Smooth muscle cell (in vitro differentiated cells): ENCODE data around the gene SND1. TPM values are rescaled to one million over a fixed set of nuclear protein-coding genes. Genes with fewer than 3 reads are reported as not detected.

Experiments
- DNase-seq: peaks from one replicate; lab custom pipeline; 2025; ENCODE audit not compliant: unreplicated experiment; lab: John Stamatoyannopoulos, UW
- H2AFZ ChIP-seq: fragments of 200-600 bp; sonication (generic); 2 replicates; pipeline ENCODE4 v1.6.0; 2016; ENCODE audit warnings: antibody characterized with exemption, low read depth, mild to moderate bottlenecking
- H3F3A ChIP-seq: fragments of 200-600 bp; sonication (generic); 2 replicates; pipeline ENCODE4 v1.6.0; 2017; ENCODE audit warnings: antibody characterized with exemption, low read depth
- H3K27ac ChIP-seq: fragments of 200-600 bp; sonication (generic); 2 replicates; pipeline ENCODE4 v1.5.1; 2016; ENCODE audit warnings: low read depth, mild to moderate bottlenecking
- H3K27me3 ChIP-seq: fragments of 200-600 bp; sonication (generic); 2 replicates; pipeline ENCODE4 v1.6.1; 2016; ENCODE audit warnings: low read depth, mild to moderate bottlenecking
- H3K36me3 ChIP-seq: fragments of 200-600 bp; sonication (generic); 2 replicates; pipeline ENCODE4 v1.5.1; 2016; ENCODE audit warnings: low read depth
- H3K4me1 ChIP-seq: fragments of 200-600 bp; sonication (generic); 2 replicates; pipeline ENCODE4 v1.5.1; 2016; ENCODE audit warnings: low read depth
- H3K4me2 ChIP-seq: fragments of 200-600 bp; sonication (generic); 2 replicates; pipeline ENCODE4 v1.6.0; 2016; ENCODE audit warnings: mild to moderate bottlenecking
- H3K4me3 ChIP-seq: fragments of 200-600 bp; sonication (generic); 2 replicates; pipeline ENCODE4 v1.5.1; 2016; ENCODE audit warnings: mild to moderate bottlenecking
- H3K79me2 ChIP-seq: fragments of 200-600 bp; sonication (generic); 2 replicates; pipeline ENCODE4 v1.6.0; 2016; ENCODE audit warnings: low read depth, mild to moderate bottlenecking
- H3K9ac ChIP-seq: fragments of 200-600 bp; sonication (generic); 2 replicates; pipeline ENCODE4 v1.6.0; 2016; ENCODE audit warnings: low read depth
- H3K9me3 ChIP-seq: fragments of 200-600 bp; sonication (generic); replicated peaks from 2 replicates; pipeline ENCODE4 v1.5.1; 2016; ENCODE audit warnings: low read depth
- H4K20me1 ChIP-seq: fragments of 200-600 bp; sonication (generic); 2 replicates; pipeline ENCODE4 v1.6.0; 2016; ENCODE audit warnings: low read depth
- CTCF ChIP-seq: fragments of 200-600 bp; sonication (generic); IDR thresholded peaks from 2 replicates; pipeline ENCODE4 v1.5.1; 2017; ENCODE audit warnings: borderline replicate concordance, mild to moderate bottlenecking, antibody characterized with exemption; ENCODE audit not compliant: insufficient read depth, poor library complexity, severe bottlenecking
- WGBS: methylation state at CpG from one replicate; pipeline ENCODE4 v1.1.7; 2016; ENCODE audit warnings: low lambda C conversion rate; 5-methylcytosine and 5-hydroxymethylcytosine counted together
- polyA plus RNA-seq: library from polyadenylated mRNA; unstranded; fragments of >200 nt; fragmentation: Nextera tagmentation; extraction: Ambion mirVana; gene quantifications from 2 replicates; pipeline ENCODE4 v1.2.1, GENCODE V29; 2016
- total RNA-seq: library from RNA; depleted of rRNA; stranded (reverse); fragments of >200 nt; gene quantifications from 2 replicates; pipeline ENCODE4 v1.2.3, GENCODE V29; 2014

The SND1 gene
- total and polyA plus RNA-seq, 2 experiments from 2014 or later: 129 to 136 TPM

GRCh38 chr7:127863082-127863481, 211.1 kb downstream of the SND1 start:
- WGBS: 96% methylated on average over 3 of the region's 3 CpGs
- Histone ChIP-seq H3K4me3 (no peak overlapping the region), H3K27ac (no peak overlapping the region), H4K20me1 (peaks cover 100% of the 10 kb centered on the region), H3K4me1 (no peaks in the 10 kb centered on the region), H3K9ac (no peak overlapping the region), H3K27me3 (no peaks in the 10 kb centered on the region), H3K9me3 (no peaks in the 10 kb centered on the region), H3K79me2 (peaks cover 13% of the 10 kb centered on the region), H3F3A (no peaks in the 10 kb centered on the region), H3K36me3 (no peaks in the 10 kb centered on the region), H2AFZ (no peak overlapping the region), H3K4me2 (no peak overlapping the region)
- no peak for DNase-seq
- TF ChIP-seq CTCF: no peak

DNA sequence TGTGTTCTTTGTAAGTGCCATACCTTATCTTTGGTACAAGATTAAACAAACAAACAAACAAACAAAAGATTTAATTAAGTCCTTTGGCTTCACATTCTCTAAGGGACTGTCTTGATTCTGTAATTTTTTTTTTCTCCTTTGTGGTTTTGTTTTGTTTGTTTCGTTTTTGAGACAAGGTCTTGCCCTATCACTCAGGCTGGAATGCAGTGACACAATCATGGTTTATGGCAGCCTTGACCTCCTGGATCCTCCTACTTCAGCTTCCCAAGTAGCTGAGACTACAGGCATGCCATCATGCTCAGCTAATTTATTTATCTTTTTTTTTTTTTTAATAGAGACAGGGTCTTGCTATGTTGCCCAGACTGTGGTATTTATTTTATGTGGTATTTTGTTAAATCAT, 213.5 kb downstream of the SND1 start:
- peaks cover 13% of the 10 kb centered on the region for H3K79me2 ChIP-seq
- no peaks in the 10 kb centered on the region for H3K4me1 ChIP-seq
- no peak overlapping the region for H3K4me2 ChIP-seq
- TF ChIP-seq CTCF: no peak
- H3K27ac ChIP-seq: no peak overlapping the region
- no peak overlapping the region for H3K9ac ChIP-seq
- H2AFZ ChIP-seq: no peak overlapping the region
- peaks cover 100% of the 10 kb centered on the region for H4K20me1 ChIP-seq
- no peaks in the 10 kb centered on the region for H3K9me3 ChIP-seq
- 5% methylated on average over 1 of the region's 1 CpG for WGBS
- H3K27me3 ChIP-seq: no peaks in the 10 kb centered on the region
- no peaks in the 10 kb centered on the region for H3F3A ChIP-seq
- H3K36me3 ChIP-seq: no peaks in the 10 kb centered on the region
- no peak overlapping the region for H3K4me3 ChIP-seq
- no peak for DNase-seq

DNA sequence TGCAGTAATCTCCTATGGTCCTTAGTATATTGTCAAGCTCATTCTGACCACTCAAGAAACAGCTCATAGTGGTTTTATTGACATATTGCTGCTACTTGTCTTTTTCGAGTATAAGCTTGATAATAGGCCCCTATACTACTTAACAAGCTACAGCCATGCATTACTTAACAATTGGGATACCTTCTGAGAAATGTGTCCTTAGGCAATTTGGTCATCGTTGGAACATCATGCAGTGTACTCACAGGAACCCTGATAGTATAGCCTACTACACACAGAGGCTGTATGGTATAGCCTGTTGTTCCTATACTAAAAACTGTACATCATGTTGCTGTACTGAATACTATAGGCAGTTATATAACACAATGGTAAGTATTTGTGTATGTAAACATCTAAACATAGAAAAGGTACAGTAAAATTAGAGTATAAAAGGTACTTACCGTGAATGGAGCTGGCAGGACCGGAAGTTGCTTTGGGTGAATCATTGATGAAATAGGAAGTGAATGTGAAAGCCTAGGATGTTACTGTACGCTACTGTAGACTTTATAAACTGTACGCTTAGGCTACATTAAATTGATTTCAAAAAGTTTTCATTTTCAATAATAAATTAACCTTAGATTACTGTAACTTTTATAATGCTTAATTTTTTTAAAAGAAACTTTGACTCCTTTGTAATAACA, 218.4 kb downstream of the SND1 start:
- no peaks in the 10 kb centered on the region for H3K36me3 ChIP-seq
- H3K27ac ChIP-seq: no peak overlapping the region
- H3K9ac ChIP-seq: no peak overlapping the region
- H4K20me1 ChIP-seq: peaks cover 99% of the 10 kb centered on the region
- H2AFZ ChIP-seq: no peak overlapping the region
- H3K9me3 ChIP-seq: no peaks in the 10 kb centered on the region
- 91% methylated on average over 6 of the region's 6 CpGs for WGBS
- peaks cover 20% of the 10 kb centered on the region for H3K79me2 ChIP-seq
- DNase-seq: no peak
- no peaks in the 10 kb centered on the region for H3K27me3 ChIP-seq
- no peak overlapping the region for H3K4me3 ChIP-seq
- no peak for TF ChIP-seq CTCF
- no peak overlapping the region for H3K4me2 ChIP-seq
- peaks cover under 1% of the 10 kb centered on the region for H3K4me1 ChIP-seq
- H3F3A ChIP-seq: no peaks in the 10 kb centered on the region

GRCh38 chr7:127871226-127871625, 219.2 kb downstream of the SND1 start:
- Histone ChIP-seq H3K4me3 (no peak overlapping the region), H3K9me3 (no peaks in the 10 kb centered on the region), H3K79me2 (peaks cover 16% of the 10 kb centered on the region), H3K36me3 (no peaks in the 10 kb centered on the region), H2AFZ (no peak overlapping the region), H3F3A (no peaks in the 10 kb centered on the region), H3K27ac (no peak overlapping the region), H3K9ac (no peak overlapping the region), H4K20me1 (peaks cover 99% of the 10 kb centered on the region), H3K4me2 (no peak overlapping the region), H3K27me3 (no peaks in the 10 kb centered on the region), H3K4me1 (peaks cover 9% of the 10 kb centered on the region)
- no peak for TF ChIP-seq CTCF
- WGBS: 87% methylated on average over 3 of the region's 3 CpGs
- DNase-seq: no peak
